ENCODE results near the gene ASB18.

GRCh38 chr2:236170590-236171165 lies 93.5 kb downstream of the ASB18 start:
- TF ChIP-seq EZH2phosphoT487 (IDR thresholded peaks at IDR 0.05; ENCODE audit: insufficient read depth, low read depth) = no peak
- no peak for TF ChIP-seq EZH2 (IDR thresholded peaks at IDR 0.05; ENCODE audit: insufficient read depth, poor library complexity, severe bottlenecking)

Measured in GM23248 (cell line).